Middle frontal gyrus (tissue), 1 donor: ENCODE measurements around the gene TESMIN.

Experiments
- DNase-seq: peaks from one replicate; pipeline ENCODE4 v3.0.0-alpha.2; 2015; ENCODE audit warnings: low spot score; ENCODE audit errors: extremely low spot score

TESMIN gene, protein sequence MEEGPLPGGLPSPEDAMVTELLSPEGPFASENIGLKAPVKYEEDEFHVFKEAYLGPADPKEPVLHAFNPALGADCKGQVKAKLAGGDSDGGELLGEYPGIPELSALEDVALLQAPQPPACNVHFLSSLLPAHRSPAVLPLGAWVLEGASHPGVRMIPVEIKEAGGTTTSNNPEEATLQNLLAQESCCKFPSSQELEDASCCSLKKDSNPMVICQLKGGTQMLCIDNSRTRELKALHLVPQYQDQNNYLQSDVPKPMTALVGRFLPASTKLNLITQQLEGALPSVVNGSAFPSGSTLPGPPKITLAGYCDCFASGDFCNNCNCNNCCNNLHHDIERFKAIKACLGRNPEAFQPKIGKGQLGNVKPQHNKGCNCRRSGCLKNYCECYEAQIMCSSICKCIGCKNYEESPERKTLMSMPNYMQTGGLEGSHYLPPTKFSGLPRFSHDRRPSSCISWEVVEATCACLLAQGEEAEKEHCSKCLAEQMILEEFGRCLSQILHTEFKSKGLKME

DNA sequence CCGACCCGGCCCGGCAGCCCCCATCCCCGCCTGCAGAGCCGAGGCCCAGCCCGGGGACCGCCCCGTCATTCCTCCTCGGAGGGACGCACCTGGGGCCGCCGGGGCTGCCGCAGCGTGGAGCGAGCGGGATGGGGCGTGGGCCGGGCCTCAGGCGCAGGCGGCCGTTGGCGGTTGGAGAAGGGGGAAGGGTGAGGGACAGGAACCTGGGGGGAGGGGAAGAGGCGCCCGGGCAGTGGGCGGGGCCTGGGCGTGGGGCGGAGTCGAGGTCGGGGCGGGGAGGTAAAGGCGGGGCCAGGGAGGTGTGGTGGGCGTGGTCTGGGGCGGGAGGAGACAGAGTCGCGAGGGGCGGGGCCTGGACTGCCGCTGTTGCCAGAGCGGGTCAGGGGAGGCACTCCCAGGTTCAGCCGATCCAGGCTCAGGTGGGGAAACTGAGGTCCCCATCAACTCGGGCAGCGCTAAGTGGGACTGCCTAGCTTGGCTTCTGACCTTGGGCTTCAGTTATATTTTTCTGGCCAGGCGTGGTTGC, at the start of gene TESMIN:
TESMIN (minus strand) TSS at position 190 of the 526 bp plus-strand sequence. CDS start 860 bp downstream, outside the sequence.
- no peak for DNase-seq

DNA sequence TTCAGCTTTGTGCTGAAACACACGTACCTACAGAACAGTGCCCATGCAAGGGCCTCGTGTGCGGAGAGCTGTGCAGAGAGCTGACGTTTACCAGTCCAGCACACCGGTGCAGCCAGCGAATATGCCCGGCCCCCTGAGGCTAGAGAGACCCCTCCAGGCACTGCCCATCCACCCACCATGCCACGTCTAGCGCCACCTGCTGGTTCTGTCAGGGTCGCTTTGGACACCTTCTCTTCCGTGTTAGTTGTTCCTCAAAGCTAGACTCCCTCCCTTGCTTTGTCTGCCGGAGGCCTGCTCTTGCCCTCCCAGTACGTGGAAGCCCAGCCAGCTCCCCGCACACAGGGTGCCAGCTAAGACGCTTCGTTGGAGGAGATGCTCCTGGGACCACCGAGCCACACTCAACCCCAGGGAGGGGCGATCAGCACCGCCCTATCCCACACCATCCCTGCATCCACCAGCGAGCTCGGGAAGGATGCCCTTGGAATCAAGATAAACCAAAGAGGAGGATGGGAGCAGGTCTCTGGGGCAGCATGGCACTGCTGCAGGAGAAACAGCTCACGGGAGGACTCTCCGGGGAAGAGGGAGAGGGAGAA, 47.0 kb upstream of the TESMIN start:
- no peak for DNase-seq

GRCh38 chr11:68796801-68797200, 45.5 kb upstream of the TESMIN start:
- no peak for DNase-seq

DNA sequence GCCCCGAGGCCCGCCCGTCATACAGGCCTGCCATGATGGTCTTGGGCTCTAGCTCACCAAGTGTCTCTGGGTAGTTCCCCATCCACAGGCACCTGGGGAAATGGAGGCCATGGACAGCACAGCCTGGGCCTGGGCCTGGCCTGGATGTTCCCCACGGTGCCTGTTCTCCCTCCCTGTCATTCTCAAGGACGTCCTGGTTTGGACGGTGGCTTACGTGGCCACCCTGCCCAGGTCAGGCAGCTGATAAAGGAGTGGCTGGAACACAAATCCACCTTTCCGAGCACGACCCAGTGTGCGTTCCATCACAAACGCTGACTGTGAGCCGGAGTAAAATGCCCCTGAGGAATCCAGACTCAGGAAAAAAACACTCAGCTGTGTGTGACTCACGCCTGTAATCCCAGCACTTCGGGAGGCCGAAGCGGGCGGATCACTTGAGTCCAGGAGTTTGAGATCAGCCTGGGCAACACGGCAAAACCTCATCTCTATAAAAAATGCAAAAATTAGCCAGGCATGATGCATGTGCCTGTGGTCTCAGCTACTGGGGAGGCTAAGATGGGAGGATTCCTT, 41.2 kb upstream of the TESMIN start:
- DNase-seq = no peak

GRCh38 chr11:68784653-68785052, 33.3 kb upstream of the TESMIN start:
- DNase-seq = no peak

GRCh38 chr11:68783216-68783821, 32.0 kb upstream of the TESMIN start:
- no peak for DNase-seq

DNA sequence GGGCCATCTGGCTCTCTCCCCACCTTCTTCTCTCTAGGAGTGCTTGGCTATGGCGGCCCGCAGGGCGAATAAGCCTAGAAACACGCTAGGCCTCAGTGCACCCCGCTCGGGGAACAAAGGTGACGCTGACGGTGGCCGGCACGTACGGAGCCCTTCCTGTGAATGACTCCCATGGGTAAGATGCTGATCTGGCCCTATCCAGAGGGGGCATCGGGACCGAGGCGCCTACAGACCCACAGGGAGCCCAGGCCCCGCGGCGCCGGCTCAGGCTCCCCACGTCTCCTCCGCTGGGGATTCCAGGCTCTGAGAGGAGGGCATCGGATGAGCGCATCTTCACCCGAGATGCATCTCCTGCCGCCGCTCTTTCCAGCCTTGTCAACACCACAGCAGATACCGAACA, 31.4 kb upstream of the TESMIN start:
- no peak for DNase-seq

DNA sequence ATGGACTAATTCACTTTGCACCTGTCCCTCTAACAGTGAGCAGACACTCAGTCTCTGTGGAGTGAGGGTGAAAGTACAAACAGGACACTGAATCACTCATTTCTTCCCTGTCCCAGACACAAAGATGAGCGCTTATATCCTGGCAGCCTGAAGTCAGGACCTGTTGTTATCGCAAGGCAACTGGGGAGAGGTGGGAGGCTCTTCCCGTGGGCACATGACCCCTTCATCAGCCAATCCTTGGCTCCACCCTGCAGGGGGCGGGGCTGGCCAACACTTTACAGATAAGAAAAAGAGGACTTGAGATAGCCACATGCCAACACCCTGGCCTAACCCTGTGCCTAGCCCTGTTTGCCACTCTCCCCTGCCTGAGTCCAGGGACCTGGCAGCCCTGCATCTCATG, 29.5 kb upstream of the TESMIN start:
- DNase-seq = no peak

DNA sequence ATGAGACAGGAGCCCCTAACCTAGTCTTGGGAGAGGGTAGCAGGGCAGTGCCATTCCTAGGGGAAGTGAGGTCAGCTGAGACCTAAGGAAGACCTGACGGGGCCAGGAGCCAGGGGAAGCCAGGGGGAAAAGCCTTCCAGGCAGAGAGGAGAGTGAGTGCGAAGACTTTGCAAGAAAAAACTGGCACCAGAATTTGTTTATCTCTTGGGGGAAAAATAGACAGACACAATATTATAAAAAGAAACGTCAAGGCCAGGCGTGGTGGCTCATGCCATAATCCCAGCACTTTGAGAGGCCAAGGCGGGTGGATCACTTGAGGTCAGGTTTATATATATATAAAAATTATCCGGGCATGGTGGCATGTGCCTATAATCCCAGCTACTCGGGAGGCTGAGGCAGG, 26.9 kb upstream of the TESMIN start:
- DNase-seq = no peak

GRCh38 chr11:68776442-68777235, 25.3 kb upstream of the TESMIN start:
- DNase-seq = no peak

GRCh38 chr11:68775951-68776388, 24.6 kb upstream of the TESMIN start:
- no peak for DNase-seq

GRCh38 chr11:68774194-68774585, 22.9 kb upstream of the TESMIN start:
- DNase-seq = no peak

DNA sequence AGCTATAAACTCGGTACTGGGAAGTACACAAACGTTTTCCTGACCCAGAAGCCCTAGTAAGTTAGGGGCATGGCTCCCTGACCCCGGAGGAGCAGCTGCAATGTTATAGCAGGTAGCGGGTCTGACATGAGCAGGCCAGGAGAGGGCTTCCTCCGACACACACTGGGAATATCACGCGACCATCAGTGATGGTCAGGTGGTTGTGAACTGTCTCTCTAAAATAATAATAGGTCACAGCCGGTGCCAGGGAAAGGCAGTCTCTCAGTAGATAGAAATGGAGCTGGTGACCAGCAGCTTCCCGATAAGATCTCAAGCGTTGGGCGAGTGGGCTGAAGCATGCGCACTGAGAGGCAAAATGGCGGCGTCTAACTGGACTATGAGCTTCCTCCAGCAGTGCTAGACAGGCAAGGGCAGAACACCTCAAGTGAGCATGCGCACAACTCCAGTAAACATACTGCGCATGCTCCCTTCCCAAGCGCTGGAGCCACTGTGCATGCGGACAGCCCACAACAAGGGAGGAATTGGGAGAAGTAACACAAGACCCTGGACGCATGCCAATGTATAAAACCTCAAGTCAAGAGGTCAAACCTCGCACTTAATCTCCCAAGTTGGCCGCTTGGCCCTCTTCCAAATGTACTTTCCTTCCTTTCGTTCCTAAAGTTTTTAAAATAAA, 22.3 kb upstream of the TESMIN start:
- DNase-seq = no peak

GRCh38 chr11:68772936-68773335, 21.6 kb upstream of the TESMIN start:
- DNase-seq = no peak

DNA sequence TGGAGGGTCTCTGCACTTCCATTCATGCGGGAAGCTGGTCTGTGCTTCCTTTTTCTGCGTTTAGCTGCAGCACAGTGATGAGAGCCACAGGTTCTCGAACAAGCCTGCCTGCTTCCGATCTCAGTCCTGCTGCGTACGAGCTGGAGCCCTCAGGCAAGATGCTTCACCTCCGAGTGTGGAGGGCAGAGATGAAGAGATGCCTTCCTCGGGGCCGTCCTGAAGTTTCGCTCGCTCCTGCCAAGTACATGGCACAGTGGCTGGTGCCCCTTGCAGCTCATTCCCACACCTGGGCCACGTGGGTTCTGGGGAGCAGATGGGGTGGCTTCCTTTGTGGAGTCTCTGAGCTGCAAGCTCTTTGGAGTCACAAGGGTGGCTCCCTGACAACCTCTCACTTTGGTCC, 19.5 kb upstream of the TESMIN start:
- DNase-seq = no peak

GRCh38 chr11:68767672-68768071, 16.4 kb upstream of the TESMIN start:
- DNase-seq = no peak

- no peak for DNase-seq
These were observed 15.5 kb upstream of the TESMIN start for GRCh38 chr11:68766786-68767185.

GRCh38 chr11:68764746-68765145, 13.4 kb upstream of the TESMIN start:
- DNase-seq = no peak

DNA sequence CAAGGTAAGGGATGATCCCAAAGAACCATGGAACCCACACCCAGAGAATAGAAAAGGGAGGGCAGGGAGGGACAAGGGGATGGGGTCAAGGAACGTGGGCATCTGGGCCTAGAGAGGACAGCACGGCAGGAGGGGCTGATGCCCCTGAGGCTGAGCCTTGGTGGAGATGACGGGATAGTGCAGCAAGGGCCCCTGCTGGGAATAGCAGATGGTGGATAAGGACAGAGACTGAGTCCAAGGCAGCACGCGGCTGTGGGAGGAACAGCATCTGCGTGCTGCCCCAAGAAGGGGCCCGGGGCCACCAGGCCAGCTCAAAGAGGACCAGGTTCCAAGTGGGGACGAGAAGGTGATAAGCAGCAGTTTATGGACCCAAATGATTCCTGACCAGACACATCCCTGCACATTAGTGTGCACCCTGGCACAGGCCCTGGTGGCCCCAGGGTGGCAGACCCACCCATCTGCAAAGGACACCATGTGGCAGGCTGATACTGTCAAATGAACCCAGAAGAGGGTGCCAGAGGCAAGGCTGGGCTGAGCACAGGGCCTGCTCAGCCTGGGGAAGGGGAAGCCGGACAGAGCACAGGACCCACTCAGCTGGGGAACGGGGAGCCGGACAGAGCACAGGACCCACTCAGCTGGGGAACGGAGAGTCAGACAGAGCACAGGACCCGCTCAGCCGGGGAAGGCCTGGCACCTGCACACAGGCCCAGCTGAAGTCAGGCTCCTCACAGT, 12.8 kb upstream of the TESMIN start:
- DNase-seq = no peak
